KOPT-K1 (cell line): ENCODE measurements around the gene RBM33.

Experiments
- H3K27ac ChIP-seq: fragments of 200-600 bp; sonication (generic); 2 replicates; pipeline ENCODE4 v1.5.1; 2016; ENCODE audit warnings: antibody characterized with exemption, mild to moderate bottlenecking, low read depth, low read length; ENCODE audit not compliant: poor library complexity, severe bottlenecking
- H3K36me3 ChIP-seq: fragments of 200-600 bp; sonication (generic); 2 replicates; pipeline ENCODE4 v1.5.1; 2017; ENCODE audit warnings: antibody characterized with exemption, mild to moderate bottlenecking, low read length, moderate library complexity; ENCODE audit not compliant: insufficient read depth
- H3K9me3 ChIP-seq: fragments of 200-600 bp; sonication (generic); 2 replicates; pipeline ENCODE4 v1.5.1; 2017; ENCODE audit warnings: antibody characterized with exemption, low read length, mild to moderate bottlenecking; ENCODE audit not compliant: insufficient read depth, poor library complexity, severe bottlenecking

The RBM33 gene

GRCh38 chr7:155829796-155830470 lies 185.5 kb downstream of the RBM33 start:
- Histone ChIP-seq H3K36me3 (no peaks in the 10 kb centered on the region), H3K27ac (no peak overlapping the region), H3K9me3 (peaks cover 3% of the 10 kb centered on the region)
